GM13976 (cell line): Measurements from ENCODE around the gene CLDN4.

Experiments used
- DNase-seq: peaks from one replicate; pipeline ENCODE4 v3.0.0; 2012; ENCODE audit warnings: low spot score
- in situ Hi-C: fragments of 300-500 bp; cut with MboI; formaldehyde crosslinking; loops from one replicate; pipeline ENCODE4 v1.12.0; 2022; ENCODE audit warnings: low sequenced_read_pairs, mixed read lengths, inconsistent platforms; ENCODE audit not compliant: unreplicated experiment
- TF ChIP-seq, protein P1 (sequence below): IDR thresholded peaks from 2 replicates; pipeline ENCODE4 v1.5.1; 2012; ENCODE audit warnings: borderline replicate concordance, mild to moderate bottlenecking; ENCODE audit not compliant: insufficient read depth; ENCODE audit errors: extremely low read depth, missing control alignments, control extremely low read depth

The CLDN4 gene

DNA sequence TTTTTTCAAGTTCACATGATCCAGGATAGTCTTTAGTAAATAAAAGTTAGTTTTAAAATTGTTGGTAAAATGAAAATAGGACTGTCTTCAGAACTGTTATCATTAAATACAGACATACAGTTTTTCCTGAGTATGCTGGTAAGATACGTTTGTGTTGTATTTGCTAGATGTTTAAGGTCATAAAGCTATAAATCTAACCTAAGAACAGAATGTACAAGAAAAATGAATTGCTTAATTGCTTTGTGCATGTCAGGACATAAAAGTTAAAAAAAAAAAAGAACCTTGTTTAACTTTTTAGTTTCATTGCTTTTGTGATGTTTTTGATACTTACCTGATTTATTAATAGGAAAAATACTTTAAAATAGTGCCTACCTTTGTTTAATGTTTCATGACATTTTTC lies 29.2 kb upstream of the CLDN4 start:
- TF ChIP-seq, protein P1, sequence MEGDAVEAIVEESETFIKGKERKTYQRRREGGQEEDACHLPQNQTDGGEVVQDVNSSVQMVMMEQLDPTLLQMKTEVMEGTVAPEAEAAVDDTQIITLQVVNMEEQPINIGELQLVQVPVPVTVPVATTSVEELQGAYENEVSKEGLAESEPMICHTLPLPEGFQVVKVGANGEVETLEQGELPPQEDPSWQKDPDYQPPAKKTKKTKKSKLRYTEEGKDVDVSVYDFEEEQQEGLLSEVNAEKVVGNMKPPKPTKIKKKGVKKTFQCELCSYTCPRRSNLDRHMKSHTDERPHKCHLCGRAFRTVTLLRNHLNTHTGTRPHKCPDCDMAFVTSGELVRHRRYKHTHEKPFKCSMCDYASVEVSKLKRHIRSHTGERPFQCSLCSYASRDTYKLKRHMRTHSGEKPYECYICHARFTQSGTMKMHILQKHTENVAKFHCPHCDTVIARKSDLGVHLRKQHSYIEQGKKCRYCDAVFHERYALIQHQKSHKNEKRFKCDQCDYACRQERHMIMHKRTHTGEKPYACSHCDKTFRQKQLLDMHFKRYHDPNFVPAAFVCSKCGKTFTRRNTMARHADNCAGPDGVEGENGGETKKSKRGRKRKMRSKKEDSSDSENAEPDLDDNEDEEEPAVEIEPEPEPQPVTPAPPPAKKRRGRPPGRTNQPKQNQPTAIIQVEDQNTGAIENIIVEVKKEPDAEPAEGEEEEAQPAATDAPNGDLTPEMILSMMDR, result no peak
- in situ Hi-C loops, result no loop called here
- DNase-seq, result no peak

DNA sequence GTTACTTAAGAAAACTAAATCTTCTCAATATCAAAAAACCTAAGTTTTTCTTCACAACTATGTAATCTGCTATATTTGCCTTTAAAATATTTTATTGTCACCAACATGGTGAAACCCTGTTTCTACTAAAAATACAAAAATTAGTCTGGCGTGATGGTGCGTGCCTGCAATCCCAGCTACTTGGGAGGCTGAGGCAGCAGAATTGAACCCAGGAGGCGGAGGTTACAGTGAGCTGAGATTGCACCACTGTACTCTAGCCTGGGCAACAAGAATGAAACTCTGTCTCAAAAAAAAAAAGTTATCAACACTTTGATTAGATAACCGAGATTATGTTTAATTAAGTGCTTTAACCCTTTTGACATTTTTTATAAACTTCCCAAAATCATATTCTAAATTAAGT lies 28.3 kb upstream of the CLDN4 start:
- in situ Hi-C loops, result no loop called here
- TF ChIP-seq, protein P1, result no peak
- no peak for DNase-seq

DNA sequence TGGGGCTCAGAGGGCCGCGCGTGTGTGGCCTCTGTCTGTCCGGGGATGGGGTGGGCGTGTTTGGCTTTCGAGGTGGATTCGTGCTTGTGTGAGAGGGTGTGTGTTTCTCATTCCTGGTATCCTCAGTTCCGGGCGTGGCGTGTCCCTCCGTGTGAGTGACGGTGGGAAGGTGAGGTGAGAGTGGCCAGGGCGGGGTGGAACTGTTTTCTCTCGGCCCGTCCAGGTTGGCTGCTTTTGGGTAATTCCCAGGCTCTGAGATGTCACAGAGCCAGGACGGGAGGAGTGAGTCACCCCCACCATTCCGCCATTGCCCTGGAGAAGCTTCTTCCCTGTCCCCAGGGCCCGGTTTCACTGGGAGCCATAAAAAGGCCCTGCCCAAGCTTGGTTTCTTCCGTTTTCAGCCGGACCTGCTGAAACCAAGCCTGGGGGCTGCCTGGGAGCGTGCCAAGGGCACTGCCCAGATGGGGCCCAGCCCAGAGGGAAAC lies 21.3 kb upstream of the CLDN4 start:
- DNase-seq, result no peak
- in situ Hi-C loops, result no loop called here
- TF ChIP-seq, protein P1, result no peak

DNA sequence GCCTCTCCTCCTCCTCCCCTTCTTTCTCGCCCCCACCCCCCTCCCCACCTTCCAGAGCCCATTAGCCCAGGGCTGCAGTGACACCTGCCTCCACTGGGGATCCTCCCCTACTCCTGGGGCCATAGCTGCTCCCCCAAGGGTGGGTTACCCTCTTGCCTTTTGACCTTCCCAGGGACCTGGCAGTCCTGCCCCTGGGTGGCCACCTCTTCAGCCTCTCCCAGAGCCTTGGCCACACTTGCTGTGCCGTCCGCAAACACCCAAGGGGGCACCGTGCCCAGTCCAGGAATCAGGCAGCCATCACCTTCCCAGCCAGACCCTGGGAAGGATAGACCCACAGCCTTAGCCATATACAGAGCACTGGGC lies 19.8 kb upstream of the CLDN4 start:
- DNase-seq, result peak; percentile 16
- in situ Hi-C loops, result no loop called here
- TF ChIP-seq, protein P1, result no peak

DNA sequence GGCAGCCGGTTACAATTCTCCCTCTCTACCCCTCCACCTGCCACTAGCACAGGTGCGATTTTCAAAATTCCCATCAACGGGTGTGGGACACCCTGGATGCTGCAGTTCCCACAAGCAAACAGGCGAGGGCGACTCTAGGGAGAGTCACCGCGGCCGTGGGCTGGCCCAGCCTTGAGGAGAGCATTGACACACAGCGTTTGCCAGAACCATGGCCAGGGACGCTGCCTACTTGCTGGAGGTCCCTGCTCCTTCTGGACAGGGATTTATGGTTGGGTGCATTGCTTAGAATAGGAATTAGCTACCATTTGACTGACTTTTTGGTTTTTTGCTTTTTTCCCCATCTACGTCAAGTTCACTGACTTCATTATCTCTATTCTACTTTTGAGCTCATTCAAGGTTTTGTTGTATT lies 19.0 kb upstream of the CLDN4 start:
- TF ChIP-seq, protein P1, result peak; percentile 59
- in situ Hi-C loops, result no loop called here
- DNase-seq, result peak; percentile 78

DNA sequence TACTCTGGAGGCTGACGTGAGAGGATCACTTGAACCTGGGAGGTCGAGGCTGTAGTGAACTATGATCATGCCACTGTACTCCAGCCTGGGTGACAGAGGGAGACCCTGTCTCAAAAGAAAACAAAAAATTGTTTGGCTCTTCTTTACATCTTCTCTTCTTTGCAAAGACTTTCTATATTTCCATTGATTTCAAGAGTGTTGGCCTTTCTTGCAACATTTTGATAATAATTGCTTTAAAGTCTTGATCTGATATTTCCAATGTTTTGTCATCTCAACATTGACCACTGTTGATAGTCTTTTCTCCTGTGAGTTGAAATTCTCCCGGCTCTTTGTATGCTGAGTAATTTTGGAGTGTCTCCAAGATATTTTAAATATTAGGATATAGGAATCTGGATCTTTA lies 17.8 kb upstream of the CLDN4 start:
- in situ Hi-C loops, result no loop called here
- DNase-seq, result no peak
- TF ChIP-seq, protein P1, result no peak

DNA sequence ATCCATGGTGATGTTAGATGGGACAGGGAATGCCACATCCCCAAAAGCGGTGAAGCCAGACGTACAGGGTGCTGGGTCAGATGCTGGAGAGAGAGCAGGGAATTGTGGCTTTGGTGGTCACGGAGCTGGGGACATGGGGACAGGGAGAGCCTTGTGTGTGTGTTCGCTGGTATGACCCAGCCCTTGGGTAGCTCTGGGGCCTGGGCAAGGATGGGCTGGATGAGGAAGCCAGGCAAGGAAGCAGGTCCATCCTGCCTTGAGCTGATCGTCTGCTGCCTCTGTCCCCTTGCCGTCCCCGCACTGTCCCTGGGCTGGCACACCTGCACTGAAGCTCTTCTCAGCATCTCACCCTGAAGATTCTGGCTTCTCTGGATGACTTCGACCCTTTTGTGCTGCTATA lies 15.4 kb upstream of the CLDN4 start:
- TF ChIP-seq, protein P1, result no peak
- no peak for DNase-seq
- in situ Hi-C loops, result no loop called here
